Ramos (cell line): Measurements from ENCODE around the gene TTC9C.
"Not testable (repeated sequence)": the region's sequence is repeated elsewhere in the genome, so short reads cannot be mapped to it uniquely, and the experiment has no call there.

Experiments used
- in situ Hi-C: fragments of 300-500 bp; cut with MboI; formaldehyde crosslinking; loops from one replicate; pipeline ENCODE4 v1.14.3; 2022; ENCODE audit warnings: low sequenced_read_pairs; ENCODE audit not compliant: unreplicated experiment

The TTC9C gene

GRCh38 chr11:62708793-62709192, 19.5 kb upstream of the TTC9C start:
- in situ Hi-C loops: no loop called here

- in situ Hi-C loops: no loop called here
Observed at GRCh38 chr11:62709247-62710000, 18.9 kb upstream of the TTC9C start.

- in situ Hi-C loops: no loop called here
Observed at GRCh38 chr11:62710001-62710345, 18.3 kb upstream of the TTC9C start.

GRCh38 chr11:62712276-62712812, 15.9 kb upstream of the TTC9C start:
- in situ Hi-C loops: no loop called here

- in situ Hi-C loops: no loop called here
Observed at GRCh38 chr11:62712861-62713260, 15.4 kb upstream of the TTC9C start.

GRCh38 chr11:62713343-62713742, 14.9 kb upstream of the TTC9C start:
- in situ Hi-C loops: no loop called here

GRCh38 chr11:62715150-62716130, 12.8 kb upstream of the TTC9C start:
- in situ Hi-C loops: no loop called here

- in situ Hi-C loops: no loop called here
Observed at GRCh38 chr11:62716206-62716605, 12.1 kb upstream of the TTC9C start.

- in situ Hi-C loops: no loop called here
Observed at GRCh38 chr11:62716816-62717215, 11.5 kb upstream of the TTC9C start.

- in situ Hi-C loops: no loop called here
Observed at GRCh38 chr11:62719302-62719978, 8.8 kb upstream of the TTC9C start.

- in situ Hi-C loops: no loop called here
Observed at GRCh38 chr11:62721994-62722393, 6.3 kb upstream of the TTC9C start.

- in situ Hi-C loops: no loop called here
Observed at GRCh38 chr11:62724171-62724570, 4.1 kb upstream of the TTC9C start.

- in situ Hi-C loops: no loop called here
Observed at GRCh38 chr11:62725646-62726045, 2.6 kb upstream of the TTC9C start.

- in situ Hi-C loops: no loop called here
Observed at GRCh38 chr11:62726156-62726914, 2.0 kb upstream of the TTC9C start.

- in situ Hi-C loops: no loop called here
Observed at GRCh38 chr11:62726915-62727164, 1.4 kb upstream of the TTC9C start.

GRCh38 chr11:62727165-62727871, 968 bp upstream of the TTC9C start, which contains the start of gene HNRNPUL2:
HNRNPUL2 (minus strand) TSS chr11:62727457; CDS start chr11:62727156, 301 bp downstream.
- in situ Hi-C loops: no loop called here

- in situ Hi-C loops: no loop called here
Observed at GRCh38 chr11:62727872-62728170, 465 bp upstream of the TTC9C start.

GRCh38 chr11:62730076-62730475, 1.8 kb downstream of the TTC9C start:
- in situ Hi-C loops: not testable (repeated sequence)

- in situ Hi-C loops: no loop called here
Observed at GRCh38 chr11:62732830-62733229, 4.5 kb downstream of the TTC9C start.

- in situ Hi-C loops: no loop called here
Observed at GRCh38 chr11:62737196-62737595, 8.9 kb downstream of the TTC9C start.
